ENCODE data around the gene BLVRA.
"Not testable (repeated sequence)": the region's sequence is repeated elsewhere in the genome, so short reads cannot be mapped to it uniquely, and the experiment has no call there.

DNA sequence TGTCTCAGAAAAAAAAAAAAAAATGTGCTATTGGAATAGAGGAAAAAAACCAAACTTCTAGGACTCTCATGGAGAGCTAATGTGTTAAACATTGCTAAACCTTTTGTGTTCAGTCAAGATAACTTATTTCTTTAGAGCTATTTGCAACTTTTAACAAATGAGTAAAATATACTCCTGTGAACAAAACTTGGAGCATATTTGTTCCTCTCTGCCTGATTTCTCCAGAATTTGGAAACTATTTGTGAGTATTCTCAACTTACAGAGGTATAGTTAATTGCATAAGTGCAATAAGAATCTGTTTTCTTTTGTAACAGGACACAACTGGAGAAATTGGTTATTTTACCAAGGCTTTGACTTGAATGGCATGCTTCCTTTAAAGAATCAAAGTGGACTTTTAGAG, 72.4 kb downstream of the BLVRA start:
- TF ChIP-seq, protein P1, sequence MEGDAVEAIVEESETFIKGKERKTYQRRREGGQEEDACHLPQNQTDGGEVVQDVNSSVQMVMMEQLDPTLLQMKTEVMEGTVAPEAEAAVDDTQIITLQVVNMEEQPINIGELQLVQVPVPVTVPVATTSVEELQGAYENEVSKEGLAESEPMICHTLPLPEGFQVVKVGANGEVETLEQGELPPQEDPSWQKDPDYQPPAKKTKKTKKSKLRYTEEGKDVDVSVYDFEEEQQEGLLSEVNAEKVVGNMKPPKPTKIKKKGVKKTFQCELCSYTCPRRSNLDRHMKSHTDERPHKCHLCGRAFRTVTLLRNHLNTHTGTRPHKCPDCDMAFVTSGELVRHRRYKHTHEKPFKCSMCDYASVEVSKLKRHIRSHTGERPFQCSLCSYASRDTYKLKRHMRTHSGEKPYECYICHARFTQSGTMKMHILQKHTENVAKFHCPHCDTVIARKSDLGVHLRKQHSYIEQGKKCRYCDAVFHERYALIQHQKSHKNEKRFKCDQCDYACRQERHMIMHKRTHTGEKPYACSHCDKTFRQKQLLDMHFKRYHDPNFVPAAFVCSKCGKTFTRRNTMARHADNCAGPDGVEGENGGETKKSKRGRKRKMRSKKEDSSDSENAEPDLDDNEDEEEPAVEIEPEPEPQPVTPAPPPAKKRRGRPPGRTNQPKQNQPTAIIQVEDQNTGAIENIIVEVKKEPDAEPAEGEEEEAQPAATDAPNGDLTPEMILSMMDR (IDR thresholded peaks at IDR 0.05), result not testable (repeated sequence)
- not testable (repeated sequence) for TF ChIP-seq POLR2A, POLR2AphosphoS5 (IDR thresholded peaks at IDR 0.05)
